Astrocyte (in vitro differentiated cells and primary cell): Measurements from ENCODE around the gene CNTNAP5.

ENCODE experiments used
- EZH2 ChIP-seq: IDR thresholded peaks from 2 replicates; pipeline ENCODE4 v1.6.1; 2012; ENCODE audit warnings: mild to moderate bottlenecking, low read length, inconsistent platforms; ENCODE audit not compliant: insufficient read depth
- TF ChIP-seq, protein P1 (sequence below): IDR thresholded peaks from 2 replicates; pipeline ENCODE4 v1.5.1; 2011; ENCODE audit warnings: low read depth, mild to moderate bottlenecking, inconsistent platforms, low read length, moderate library complexity; ENCODE audit not compliant: insufficient read depth

DNA sequence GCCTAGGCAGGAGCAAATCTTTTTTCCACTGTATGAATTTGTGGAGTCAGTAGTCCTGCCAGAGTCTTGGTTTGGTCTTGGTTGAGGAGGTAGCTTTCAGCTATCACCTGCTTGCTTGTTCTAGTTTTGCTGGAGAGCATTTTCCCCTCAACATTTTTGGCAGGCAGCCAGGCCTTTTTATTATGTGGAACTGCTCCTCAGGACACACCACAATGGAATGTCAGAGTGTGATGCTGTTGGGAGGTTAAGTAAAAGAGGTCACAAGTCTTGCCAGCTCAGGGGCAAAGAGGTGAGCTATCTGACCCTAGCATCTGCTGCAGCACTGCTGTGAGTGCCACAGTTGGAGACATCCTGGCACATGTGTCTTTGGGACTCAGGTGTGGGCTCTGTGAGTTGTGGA is 258.0 kb downstream of the CNTNAP5 start:
- TF ChIP-seq, protein P1, sequence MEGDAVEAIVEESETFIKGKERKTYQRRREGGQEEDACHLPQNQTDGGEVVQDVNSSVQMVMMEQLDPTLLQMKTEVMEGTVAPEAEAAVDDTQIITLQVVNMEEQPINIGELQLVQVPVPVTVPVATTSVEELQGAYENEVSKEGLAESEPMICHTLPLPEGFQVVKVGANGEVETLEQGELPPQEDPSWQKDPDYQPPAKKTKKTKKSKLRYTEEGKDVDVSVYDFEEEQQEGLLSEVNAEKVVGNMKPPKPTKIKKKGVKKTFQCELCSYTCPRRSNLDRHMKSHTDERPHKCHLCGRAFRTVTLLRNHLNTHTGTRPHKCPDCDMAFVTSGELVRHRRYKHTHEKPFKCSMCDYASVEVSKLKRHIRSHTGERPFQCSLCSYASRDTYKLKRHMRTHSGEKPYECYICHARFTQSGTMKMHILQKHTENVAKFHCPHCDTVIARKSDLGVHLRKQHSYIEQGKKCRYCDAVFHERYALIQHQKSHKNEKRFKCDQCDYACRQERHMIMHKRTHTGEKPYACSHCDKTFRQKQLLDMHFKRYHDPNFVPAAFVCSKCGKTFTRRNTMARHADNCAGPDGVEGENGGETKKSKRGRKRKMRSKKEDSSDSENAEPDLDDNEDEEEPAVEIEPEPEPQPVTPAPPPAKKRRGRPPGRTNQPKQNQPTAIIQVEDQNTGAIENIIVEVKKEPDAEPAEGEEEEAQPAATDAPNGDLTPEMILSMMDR, result no peak
- no peak for TF ChIP-seq EZH2
